AG09309 (cell line): Measurements from ENCODE around the gene GJD3.

ENCODE experiments used
- DNase-seq: peaks from one replicate; pipeline ENCODE4 v3.0.0-alpha.2; 2010; ENCODE audit warnings: low read depth
- H3K4me3 ChIP-seq: 2 replicates; pipeline ENCODE4 v1.5.1; 2011; ENCODE audit warnings: mild to moderate bottlenecking, low read depth, low read length, moderate library complexity; ENCODE audit not compliant: control insufficient read depth
- CTCF ChIP-seq: IDR thresholded peaks from 2 replicates; pipeline ENCODE4 v1.5.1; 2011; ENCODE audit warnings: mild to moderate bottlenecking, low read depth, low read length, inconsistent platforms; ENCODE audit not compliant: insufficient read depth, control insufficient read depth; ENCODE audit errors: missing control alignments

GJD3 gene

GRCh38 chr17:40323391-40324381 lies 40.9 kb downstream of the GJD3 start:
- TF ChIP-seq CTCF: no peak
- no peak overlapping the region for H3K4me3 ChIP-seq
- DNase-seq: no peak

GRCh38 chr17:40322358-40323315 lies 41.9 kb downstream of the GJD3 start:
- no peak for DNase-seq
- peak overlapping the region; percentile 37 for H3K4me3 ChIP-seq
- TF ChIP-seq CTCF: no peak

- TF ChIP-seq CTCF: no peak
- no peak for DNase-seq
- peak overlapping the region; percentile 37 for H3K4me3 ChIP-seq
Measured at GRCh38 chr17:40321961-40322357, 42.6 kb downstream of the GJD3 start.

- H3K4me3 ChIP-seq: no peak overlapping the region; the same call in 1 of the 2 replicates
- no peak for DNase-seq
- no peak for TF ChIP-seq CTCF
Measured at GRCh38 chr17:40321524-40321929, 43.0 kb downstream of the GJD3 start.

- H3K4me3 ChIP-seq: peak overlapping the region; percentile 3
- no peak for TF ChIP-seq CTCF
- DNase-seq: no peak
Measured at GRCh38 chr17:40320756-40321523, 43.6 kb downstream of the GJD3 start.
